Activated B cell treated with CpG ODN at 0.5 μM for 24 hours (primary cell): Measurements from ENCODE around the gene MB. TPM values are rescaled to one million over a fixed set of nuclear protein-coding genes. Genes with fewer than 3 reads are reported as not detected.

Source experiments
- ATAC-seq: fragments of 200-7000 bp; cut with Tn5 transposase; one replicate; pipeline ENCODE4 v1.10.0; 2021; ENCODE audit warnings: low read depth, mild to moderate bottlenecking, moderate library complexity
- CTCF ChIA-PET: fragments of 350-600 bp; sonication (Branson Sonifier 250); formaldehyde crosslinking; loops from one replicate; lab custom pipeline; 2021; ENCODE audit warnings: antibody characterized with exemption; lab: Charles Lee
- POLR2A ChIA-PET: fragments of 350-600 bp; sonication (Branson Sonifier 250); formaldehyde crosslinking; loops from one replicate; lab custom pipeline; 2021; ENCODE audit warnings: antibody characterized with exemption; lab: Charles Lee
- DNase-seq: peaks from one replicate; pipeline ENCODE4 v3.0.0; 2022
- H3K27ac Mint-ChIP-seq: one replicate; pipeline ENCODE4 v1.8.0; 2020; ENCODE audit warnings: mixed read lengths
- H3K27me3 Mint-ChIP-seq: one replicate; pipeline ENCODE4 v1.8.0; 2021; ENCODE audit warnings: mixed read lengths
- H3K36me3 Mint-ChIP-seq: one replicate; pipeline ENCODE4 v1.8.0; 2021; ENCODE audit warnings: low read depth, mixed read lengths
- H3K4me1 Mint-ChIP-seq: one replicate; pipeline ENCODE4 v1.8.0; 2021; ENCODE audit warnings: mixed read lengths
- H3K4me3 Mint-ChIP-seq: one replicate; pipeline ENCODE4 v1.8.0; 2020; ENCODE audit warnings: mild to moderate bottlenecking, mixed read lengths
- H3K9me3 Mint-ChIP-seq: one replicate; pipeline ENCODE4 v1.8.0; 2020; ENCODE audit warnings: mixed read lengths
- intact Hi-C: fragments of 100-400 bp; cut with micrococcal nuclease; formaldehyde crosslinking; loops from one replicate; pipeline ENCODE4 v1.15.1; 2024
- total RNA-seq: library from RNA; stranded (reverse); gene quantifications from 2 replicates; pipeline ENCODE4 v1.2.3, GENCODE V29; 2022
- TF ChIP-seq, protein P1 (sequence below): fragments of 200-600 bp; IDR thresholded peaks from one replicate; pipeline ENCODE4 v1.8.0; 2022; ENCODE audit warnings: antibody characterized with exemption, mild to moderate bottlenecking

Gene MB
- total RNA-seq, 1 donor from 2014 or later = not detected

DNA sequence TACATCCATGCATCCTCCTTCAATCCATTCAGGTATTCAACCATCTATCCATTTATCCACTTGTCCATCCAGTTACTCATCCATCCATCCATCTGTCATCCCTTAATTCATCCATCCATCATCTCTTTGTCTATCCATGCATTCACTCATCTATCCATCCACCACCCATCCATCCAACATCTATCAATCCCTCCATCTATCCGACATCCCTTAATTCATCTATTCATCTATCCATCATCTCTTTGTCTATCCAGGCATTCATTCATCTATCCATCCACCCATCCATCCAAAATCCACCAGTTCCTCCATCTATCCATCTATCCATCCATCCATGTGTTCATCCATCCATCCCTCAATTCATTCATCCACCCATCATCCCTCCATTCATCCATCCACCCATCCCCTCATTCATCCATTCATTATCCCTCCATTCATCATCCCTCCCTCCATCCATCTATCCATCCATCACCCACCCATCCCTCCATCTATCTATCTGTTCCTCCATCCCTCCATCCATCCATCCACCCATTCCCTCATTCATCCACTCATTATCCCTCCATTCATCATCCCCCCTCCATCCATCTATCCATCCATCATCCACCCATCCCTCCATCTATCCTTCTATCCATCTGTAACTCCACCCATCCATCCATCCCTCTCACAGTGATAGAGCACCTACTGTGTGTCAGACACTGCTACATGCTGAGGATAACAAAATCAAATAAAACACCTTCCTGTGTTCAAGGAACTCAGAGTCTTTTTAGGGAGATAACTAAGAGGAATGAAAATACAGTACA is 1.5 kb upstream of the MB start:
- ATAC-seq = no peak
- CTCF ChIA-PET = no interaction called here
- H3K27me3 Mint-ChIP-seq = peaks cover 8% of the 10 kb centered on the region
- H3K4me3 Mint-ChIP-seq = no peak overlapping the region
- peaks cover 2% of the 10 kb centered on the region for H3K4me1 Mint-ChIP-seq
- DNase-seq = no peak
- no peaks in the 10 kb centered on the region for H3K9me3 Mint-ChIP-seq
- TF ChIP-seq, protein P1, sequence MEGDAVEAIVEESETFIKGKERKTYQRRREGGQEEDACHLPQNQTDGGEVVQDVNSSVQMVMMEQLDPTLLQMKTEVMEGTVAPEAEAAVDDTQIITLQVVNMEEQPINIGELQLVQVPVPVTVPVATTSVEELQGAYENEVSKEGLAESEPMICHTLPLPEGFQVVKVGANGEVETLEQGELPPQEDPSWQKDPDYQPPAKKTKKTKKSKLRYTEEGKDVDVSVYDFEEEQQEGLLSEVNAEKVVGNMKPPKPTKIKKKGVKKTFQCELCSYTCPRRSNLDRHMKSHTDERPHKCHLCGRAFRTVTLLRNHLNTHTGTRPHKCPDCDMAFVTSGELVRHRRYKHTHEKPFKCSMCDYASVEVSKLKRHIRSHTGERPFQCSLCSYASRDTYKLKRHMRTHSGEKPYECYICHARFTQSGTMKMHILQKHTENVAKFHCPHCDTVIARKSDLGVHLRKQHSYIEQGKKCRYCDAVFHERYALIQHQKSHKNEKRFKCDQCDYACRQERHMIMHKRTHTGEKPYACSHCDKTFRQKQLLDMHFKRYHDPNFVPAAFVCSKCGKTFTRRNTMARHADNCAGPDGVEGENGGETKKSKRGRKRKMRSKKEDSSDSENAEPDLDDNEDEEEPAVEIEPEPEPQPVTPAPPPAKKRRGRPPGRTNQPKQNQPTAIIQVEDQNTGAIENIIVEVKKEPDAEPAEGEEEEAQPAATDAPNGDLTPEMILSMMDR = no peak
- intact Hi-C loops = no loop called here
- H3K27ac Mint-ChIP-seq = no peak overlapping the region
- POLR2A ChIA-PET = no interaction called here
- H3K36me3 Mint-ChIP-seq = no peaks in the 10 kb centered on the region

DNA sequence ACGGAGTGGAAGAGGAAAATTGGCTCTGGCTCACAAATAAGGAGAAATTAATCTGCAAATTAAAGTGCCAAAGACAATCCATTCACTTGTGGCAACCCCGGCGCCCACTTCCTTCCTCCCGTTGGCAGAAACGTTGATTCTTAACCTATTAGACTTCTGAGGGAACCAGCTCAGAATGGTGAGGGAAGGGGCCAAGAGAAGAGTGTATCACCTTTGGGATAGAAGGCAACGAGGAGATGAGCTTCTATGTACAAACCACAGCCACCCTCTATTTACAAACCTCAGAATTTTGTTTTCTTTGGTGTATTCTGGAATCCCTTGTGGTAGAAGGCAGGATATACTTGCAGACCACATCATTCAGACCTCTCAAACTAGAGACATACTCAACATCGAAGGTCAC is 1.1 kb downstream of the MB start:
- ChIA-PET POLR2A (no interaction called here), CTCF (no interaction called here)
- peaks cover 14% of the 10 kb centered on the region for H3K4me1 Mint-ChIP-seq
- TF ChIP-seq, protein P1 = no peak
- no peak for ATAC-seq
- intact Hi-C loops = no loop called here
- H3K27me3 Mint-ChIP-seq = peaks cover 6% of the 10 kb centered on the region
- no peak overlapping the region for H3K27ac Mint-ChIP-seq
- H3K9me3 Mint-ChIP-seq = no peaks in the 10 kb centered on the region
- H3K36me3 Mint-ChIP-seq = no peaks in the 10 kb centered on the region
- H3K4me3 Mint-ChIP-seq = no peak overlapping the region
- no peak for DNase-seq

DNA sequence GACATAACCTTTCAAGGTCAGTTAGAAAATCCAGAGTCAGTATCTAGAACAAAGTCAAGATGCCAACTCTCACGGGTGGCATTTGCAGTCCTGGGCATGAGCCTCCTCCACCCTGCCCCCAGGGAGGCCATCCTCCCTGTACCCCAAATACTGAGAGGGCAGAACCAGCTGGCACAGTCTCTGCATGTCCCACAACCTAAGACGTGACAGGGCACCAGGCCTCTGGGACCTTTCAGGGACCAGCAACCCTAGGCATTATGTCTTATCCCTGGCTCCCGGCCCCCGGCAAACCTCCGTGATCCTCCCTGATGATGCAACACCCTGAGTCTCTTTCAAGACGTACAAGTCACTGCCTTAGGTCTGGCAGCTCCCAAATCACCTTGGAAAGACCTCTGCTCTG is 2.0 kb downstream of the MB start:
- Mint-ChIP-seq H3K27me3 (peaks cover 6% of the 10 kb centered on the region), H3K9me3 (no peaks in the 10 kb centered on the region), H3K4me1 (peaks cover 15% of the 10 kb centered on the region), H3K36me3 (no peaks in the 10 kb centered on the region), H3K4me3 (no peak overlapping the region), H3K27ac (no peak overlapping the region)
- ChIA-PET POLR2A (no interaction called here), CTCF (no interaction called here)
- ATAC-seq (no peak), DNase-seq (no peak)
- intact Hi-C loops = no loop called here
- TF ChIP-seq, protein P1 = no peak

DNA sequence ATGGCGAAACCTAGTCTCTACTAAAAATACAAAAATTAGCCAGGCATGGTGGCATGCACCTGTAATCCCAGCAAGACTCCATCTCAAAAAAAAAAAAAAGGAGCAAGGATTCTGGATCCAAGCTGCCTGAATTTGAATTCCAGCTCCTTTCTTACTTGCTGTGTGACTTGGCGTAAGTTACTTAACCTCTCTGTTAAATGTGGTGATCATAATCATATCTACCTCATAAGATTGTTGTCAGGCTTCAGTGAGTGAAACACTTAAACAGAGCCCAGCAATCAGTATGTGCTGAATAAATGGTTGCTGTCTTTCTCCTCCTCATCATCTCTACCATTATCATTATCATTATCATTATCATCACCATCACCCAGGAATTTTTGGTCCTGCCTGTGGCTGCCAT is 2.7 kb downstream of the MB start:
- Mint-ChIP-seq H3K4me3 (no peak overlapping the region), H3K4me1 (peaks cover 15% of the 10 kb centered on the region), H3K27me3 (peaks cover 7% of the 10 kb centered on the region), H3K27ac (no peak overlapping the region), H3K9me3 (no peaks in the 10 kb centered on the region), H3K36me3 (no peaks in the 10 kb centered on the region)
- intact Hi-C loops = no loop called here
- POLR2A ChIA-PET = no interaction called here
- ATAC-seq (no peak), DNase-seq (no peak)
- TF ChIP-seq, protein P1 = no peak
- CTCF ChIA-PET = no interaction called here

DNA sequence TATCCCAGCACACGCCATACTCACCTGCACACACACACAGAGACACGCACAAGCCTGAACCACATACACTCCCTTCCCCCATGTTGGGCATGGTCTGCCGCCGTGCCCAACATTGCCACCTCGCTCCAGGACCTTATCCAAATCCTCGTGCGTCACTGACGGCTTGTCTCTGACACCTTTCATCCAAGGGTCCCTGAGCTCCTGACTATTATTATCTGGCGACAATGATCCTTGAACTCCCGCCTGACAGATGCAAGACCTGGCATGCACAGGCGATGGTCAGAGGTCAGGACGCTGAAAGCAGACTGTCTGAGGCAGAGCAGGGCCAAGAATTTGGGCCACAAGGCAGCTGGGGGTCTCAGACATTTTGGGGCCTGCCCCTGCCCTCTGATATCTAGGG is 4.2 kb downstream of the MB start:
- H3K4me3 Mint-ChIP-seq = no peak overlapping the region
- H3K4me1 Mint-ChIP-seq = peaks cover 15% of the 10 kb centered on the region
- H3K27me3 Mint-ChIP-seq = peaks cover 12% of the 10 kb centered on the region
- H3K36me3 Mint-ChIP-seq = no peaks in the 10 kb centered on the region
- no peaks in the 10 kb centered on the region for H3K9me3 Mint-ChIP-seq
- intact Hi-C loops = no loop called here
- ATAC-seq (no peak), DNase-seq (no peak)
- POLR2A ChIA-PET = no interaction called here
- CTCF ChIA-PET = no interaction called here
- TF ChIP-seq, protein P1 = no peak
- no peak overlapping the region for H3K27ac Mint-ChIP-seq
